DOHH2 (cell line): ENCODE results near the gene SERINC2.

Experiments
- H3F3A ChIP-seq: fragments of 200-600 bp; sonication (generic), shearing (Covaris generic); 2 replicates; pipeline ENCODE4 v1.6.0; 2016; ENCODE audit warnings: antibody characterized with exemption, mild to moderate bottlenecking; ENCODE audit not compliant: control insufficient read depth, insufficient read depth
- H3K27ac ChIP-seq: fragments of 200-600 bp; sonication (generic); 2 replicates; pipeline ENCODE4 v1.5.1; 2014; ENCODE audit warnings: low read depth, mild to moderate bottlenecking, low read length, moderate library complexity
- H3K27me3 ChIP-seq: fragments of 200-600 bp; sonication (generic); 2 replicates; pipeline ENCODE4 v1.6.1; 2014; ENCODE audit warnings: mild to moderate bottlenecking, low read length, mixed read lengths; ENCODE audit not compliant: control insufficient read depth
- H3K36me3 ChIP-seq: fragments of 200-600 bp; sonication (generic); 2 replicates; pipeline ENCODE4 v1.6.1; 2014; ENCODE audit warnings: mild to moderate bottlenecking, low read length, moderate library complexity, mixed read lengths; ENCODE audit not compliant: control insufficient read depth
- H3K4me1 ChIP-seq: fragments of 200-600 bp; sonication (generic); 2 replicates; pipeline ENCODE4 v1.6.1; 2014; ENCODE audit warnings: mild to moderate bottlenecking, low read length, mixed read lengths; ENCODE audit not compliant: control insufficient read depth
- H3K4me2 ChIP-seq: fragments of 200-600 bp; sonication (generic); 2 replicates; pipeline ENCODE4 v1.6.0; 2014; ENCODE audit warnings: mild to moderate bottlenecking, low read length, moderate library complexity
- H3K4me3 ChIP-seq: fragments of 200-600 bp; sonication (generic); 2 replicates; pipeline ENCODE4 v1.5.1; 2014; ENCODE audit warnings: mild to moderate bottlenecking, low read length, mixed read lengths
- H3K79me2 ChIP-seq: fragments of 200-600 bp; sonication (generic); 2 replicates; pipeline ENCODE4 v1.6.1; 2014; ENCODE audit warnings: mild to moderate bottlenecking, low read length, mixed read lengths; ENCODE audit not compliant: control insufficient read depth
- H3K9me2 ChIP-seq: fragments of 200-600 bp; sonication (generic); replicated peaks from 2 replicates; pipeline ENCODE4 v1.6.1; 2014; ENCODE audit warnings: mild to moderate bottlenecking, low read length, mixed read lengths; ENCODE audit not compliant: control insufficient read depth
- H3K9me3 ChIP-seq: fragments of 200-600 bp; sonication (generic); 2 replicates; pipeline ENCODE4 v1.6.1; 2014; ENCODE audit warnings: antibody characterized with exemption, low read length, mixed read lengths; ENCODE audit not compliant: control insufficient read depth, insufficient read depth
- H4K20me1 ChIP-seq: fragments of 200-600 bp; sonication (generic); 2 replicates; pipeline ENCODE4 v1.6.0; 2014; ENCODE audit warnings: low read depth, mild to moderate bottlenecking, antibody characterized with exemption, low read length, moderate library complexity; ENCODE audit not compliant: control insufficient read depth, insufficient read depth
- EZH2phosphoT487 ChIP-seq: fragments of 200-600 bp; sonication (generic); IDR thresholded peaks from 2 replicates; pipeline ENCODE4 v1.6.1; 2017; ENCODE audit warnings: borderline replicate concordance, mild to moderate bottlenecking, antibody characterized with exemption, low read length, moderate library complexity, mixed read lengths
- TF ChIP-seq, protein P1 (sequence below): fragments of 200-600 bp; sonication (generic); IDR thresholded peaks from one replicate; pipeline ENCODE4 v1.5.1; 2014; ENCODE audit warnings: antibody characterized with exemption, mild to moderate bottlenecking, low read depth, low read length; ENCODE audit not compliant: poor library complexity, severe bottlenecking

SERINC2 gene

DNA sequence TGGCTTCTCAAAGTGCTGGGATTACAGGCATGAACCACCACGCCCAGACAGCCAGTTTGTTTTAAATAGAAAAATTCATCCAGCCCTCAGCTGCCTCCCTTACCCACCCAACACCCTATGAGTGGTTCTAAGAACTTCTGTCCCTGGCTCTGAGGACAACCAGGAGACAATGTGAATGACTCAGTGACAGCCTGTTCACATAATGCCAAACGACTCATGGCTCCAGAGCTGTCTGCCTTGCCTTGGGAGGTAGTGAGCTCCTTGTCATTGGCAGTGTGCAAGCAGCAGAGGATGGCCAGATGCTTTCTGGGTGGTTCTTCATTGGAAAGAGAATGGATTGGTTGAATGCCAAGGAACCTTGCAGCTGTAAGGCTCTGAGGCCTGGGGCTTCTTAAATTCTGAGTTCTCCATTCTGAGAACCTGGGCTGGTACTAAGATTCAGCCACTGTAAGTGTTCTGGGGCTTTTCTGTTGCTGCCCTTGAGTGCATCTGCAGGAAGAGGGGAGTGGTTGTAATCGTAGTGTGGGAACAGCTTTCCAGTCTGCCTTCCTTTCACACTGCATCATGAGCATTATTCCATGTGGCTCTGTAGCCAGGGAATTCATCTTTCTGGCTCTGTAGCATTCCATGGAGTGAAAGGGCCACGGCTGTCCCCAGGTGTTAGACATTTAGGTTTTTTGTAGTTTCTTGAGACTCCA lies 5.8 kb downstream of the SERINC2 start:
- H3K27ac ChIP-seq, result no peak overlapping the region
- H3K4me2 ChIP-seq, result no peak overlapping the region
- H3K9me2 ChIP-seq, result no peaks in the 10 kb centered on the region
- peaks cover 5% of the 10 kb centered on the region for H3K79me2 ChIP-seq
- H3K4me3 ChIP-seq, result no peak overlapping the region
- H3K4me1 ChIP-seq, result peaks cover 34% of the 10 kb centered on the region
- no peaks in the 10 kb centered on the region for H3K9me3 ChIP-seq
- peaks cover 5% of the 10 kb centered on the region for H3F3A ChIP-seq
- H3K27me3 ChIP-seq, result peaks cover 14% of the 10 kb centered on the region
- H4K20me1 ChIP-seq, result no peaks in the 10 kb centered on the region
- peaks cover under 1% of the 10 kb centered on the region for H3K36me3 ChIP-seq
- TF ChIP-seq EZH2phosphoT487, result no peak
- TF ChIP-seq, protein P1, sequence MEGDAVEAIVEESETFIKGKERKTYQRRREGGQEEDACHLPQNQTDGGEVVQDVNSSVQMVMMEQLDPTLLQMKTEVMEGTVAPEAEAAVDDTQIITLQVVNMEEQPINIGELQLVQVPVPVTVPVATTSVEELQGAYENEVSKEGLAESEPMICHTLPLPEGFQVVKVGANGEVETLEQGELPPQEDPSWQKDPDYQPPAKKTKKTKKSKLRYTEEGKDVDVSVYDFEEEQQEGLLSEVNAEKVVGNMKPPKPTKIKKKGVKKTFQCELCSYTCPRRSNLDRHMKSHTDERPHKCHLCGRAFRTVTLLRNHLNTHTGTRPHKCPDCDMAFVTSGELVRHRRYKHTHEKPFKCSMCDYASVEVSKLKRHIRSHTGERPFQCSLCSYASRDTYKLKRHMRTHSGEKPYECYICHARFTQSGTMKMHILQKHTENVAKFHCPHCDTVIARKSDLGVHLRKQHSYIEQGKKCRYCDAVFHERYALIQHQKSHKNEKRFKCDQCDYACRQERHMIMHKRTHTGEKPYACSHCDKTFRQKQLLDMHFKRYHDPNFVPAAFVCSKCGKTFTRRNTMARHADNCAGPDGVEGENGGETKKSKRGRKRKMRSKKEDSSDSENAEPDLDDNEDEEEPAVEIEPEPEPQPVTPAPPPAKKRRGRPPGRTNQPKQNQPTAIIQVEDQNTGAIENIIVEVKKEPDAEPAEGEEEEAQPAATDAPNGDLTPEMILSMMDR, result no peak

DNA sequence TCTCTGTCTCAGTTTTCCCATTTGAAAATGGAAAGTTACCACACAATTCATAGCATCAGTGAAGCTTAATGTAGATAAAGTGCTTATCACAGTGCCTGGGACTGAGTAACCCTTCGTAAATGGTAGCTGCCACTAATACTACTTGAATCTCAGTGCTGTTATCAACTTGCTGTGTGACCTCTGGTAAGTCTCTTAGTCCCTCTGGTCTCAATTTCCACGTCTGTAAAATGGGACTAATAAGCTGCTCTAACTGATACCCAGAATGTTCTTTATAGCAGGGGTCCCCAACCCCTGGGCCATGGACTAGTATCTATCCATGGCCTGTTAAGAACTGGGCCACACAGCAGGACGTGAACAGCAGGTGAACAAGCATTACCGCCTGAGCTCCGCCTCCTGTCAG lies 7.7 kb downstream of the SERINC2 start:
- peaks cover 5% of the 10 kb centered on the region for H3F3A ChIP-seq
- no peak for TF ChIP-seq EZH2phosphoT487
- TF ChIP-seq, protein P1, result no peak

DNA sequence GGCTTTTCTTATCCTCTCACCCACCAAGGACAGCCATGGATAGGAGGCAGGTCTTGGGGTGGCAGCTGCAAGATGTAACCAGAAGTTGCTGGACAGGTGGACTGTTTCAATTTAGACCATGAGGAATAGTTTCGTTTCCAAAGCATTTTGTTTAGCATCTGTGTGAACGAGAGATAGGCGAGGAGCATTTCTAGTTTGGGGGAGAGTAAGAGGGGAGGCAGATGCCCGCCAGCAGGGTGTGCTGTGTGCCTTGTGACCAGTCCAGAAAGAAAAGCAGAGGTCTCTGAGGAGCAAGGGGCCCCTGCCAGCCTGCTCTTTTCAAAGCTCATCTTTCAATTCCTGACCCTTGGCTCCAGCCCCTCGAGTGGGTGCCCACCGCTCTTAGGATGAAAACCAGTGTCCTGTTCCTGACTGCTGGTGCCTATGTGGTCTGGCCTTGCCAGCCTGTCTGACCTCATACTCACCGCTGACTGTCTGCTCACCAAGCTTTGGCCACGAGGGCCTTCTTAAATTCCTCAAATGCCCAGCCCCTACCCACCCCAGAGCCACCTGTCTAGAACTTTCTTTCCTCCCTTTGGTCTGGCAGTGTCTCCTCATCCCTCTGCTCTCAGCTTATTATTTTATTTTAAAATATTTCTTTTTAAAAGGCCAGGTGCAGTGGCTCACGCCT lies 8.5 kb downstream of the SERINC2 start:
- Histone ChIP-seq H3K4me3 (no peak overlapping the region), H3K36me3 (peaks cover 28% of the 10 kb centered on the region), H3K9me3 (no peaks in the 10 kb centered on the region), H3K27me3 (no peaks in the 10 kb centered on the region), H4K20me1 (no peaks in the 10 kb centered on the region), H3K27ac (no peak overlapping the region), H3K79me2 (peaks cover 32% of the 10 kb centered on the region), H3F3A (peaks cover 5% of the 10 kb centered on the region), H3K4me2 (no peak overlapping the region), H3K4me1 (peaks cover 57% of the 10 kb centered on the region), H3K9me2 (no peaks in the 10 kb centered on the region)
- no peak for TF ChIP-seq EZH2phosphoT487
- TF ChIP-seq, protein P1, result peak; percentile 84

More for the DNA sequence above, 7.7 kb downstream of the SERINC2 start:
- Histone ChIP-seq H4K20me1 (no peaks in the 10 kb centered on the region), H3K27me3 (no peaks in the 10 kb centered on the region; the same call in 1 of the 2 replicates), H3K4me2 (no peak overlapping the region), H3K36me3 (peaks cover 20% of the 10 kb centered on the region), H3K4me3 (no peak overlapping the region), H3K27ac (no peak overlapping the region), H3K9me2 (no peaks in the 10 kb centered on the region), H3K4me1 (peaks cover 49% of the 10 kb centered on the region), H3K9me3 (no peaks in the 10 kb centered on the region), H3K79me2 (peaks cover 24% of the 10 kb centered on the region)
